Eye (tissue), 1 donor: Measurements from ENCODE around the gene ACTL8.
A peak's percentile ranks its signal among the peaks of the same experiment; 100 is the strongest.

ENCODE experiments used
- DNase-seq: peaks from one replicate; pipeline ENCODE4 v3.0.0-alpha.2; 2015

Gene ACTL8

DNA sequence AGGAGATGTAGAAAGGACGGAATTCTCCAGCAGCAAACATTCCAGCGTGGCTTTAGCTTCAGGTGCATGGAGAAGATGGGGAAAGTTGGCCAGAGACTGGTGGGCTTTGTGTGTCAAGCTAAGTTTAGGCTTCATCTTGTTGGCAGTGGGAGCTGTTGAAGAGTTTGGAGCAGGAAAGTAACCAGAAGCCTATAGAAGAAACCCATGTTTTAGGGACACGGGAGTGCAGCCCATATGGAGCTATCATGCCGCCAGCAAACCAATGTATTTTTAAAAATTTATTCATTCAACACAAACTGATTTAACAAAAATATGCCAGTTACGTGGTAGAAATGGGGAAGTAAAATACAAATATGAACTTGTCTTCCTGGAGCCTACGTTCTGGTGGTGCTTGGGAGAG is 53.7 kb downstream of the ACTL8 start:
- no peak for DNase-seq

DNA sequence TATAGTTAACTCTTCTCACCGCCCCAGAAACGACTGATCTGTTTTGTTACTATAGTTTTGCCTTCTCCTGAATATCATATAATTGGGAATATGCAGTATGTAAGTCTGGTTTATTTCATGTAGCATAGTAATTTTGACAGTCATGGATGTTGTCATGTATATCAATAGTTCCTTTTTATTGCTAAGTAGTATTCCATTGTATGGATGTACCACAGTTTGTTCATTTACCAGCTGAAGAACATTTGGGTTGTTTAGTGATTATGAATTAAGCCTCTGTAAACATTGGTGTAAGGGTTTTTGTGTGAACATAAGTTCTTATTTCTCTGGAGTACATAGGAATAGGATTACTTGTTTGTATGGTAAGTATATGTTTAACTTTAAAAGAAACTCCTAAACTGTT is 55.5 kb downstream of the ACTL8 start:
- no peak for DNase-seq

DNA sequence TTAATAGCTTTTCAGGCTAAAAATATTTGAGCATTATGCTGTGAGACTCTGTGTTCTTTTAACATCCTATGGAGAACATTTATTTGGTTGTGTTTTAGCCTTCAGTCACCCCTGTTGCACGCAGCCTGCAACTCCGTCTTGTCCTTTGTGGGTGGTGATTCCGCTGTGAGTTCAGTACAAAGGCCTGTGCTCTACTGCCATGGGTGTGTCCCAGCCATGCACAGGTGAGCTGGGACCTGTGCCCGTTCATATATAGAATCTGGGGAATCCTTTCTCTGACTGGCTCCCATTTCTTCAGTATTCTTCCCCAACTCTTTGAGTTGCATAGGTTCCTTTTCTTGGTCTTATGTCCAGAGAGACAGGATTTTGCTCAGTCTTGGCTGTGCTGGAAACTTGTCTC is 61.4 kb downstream of the ACTL8 start:
- DNase-seq = no peak

DNA sequence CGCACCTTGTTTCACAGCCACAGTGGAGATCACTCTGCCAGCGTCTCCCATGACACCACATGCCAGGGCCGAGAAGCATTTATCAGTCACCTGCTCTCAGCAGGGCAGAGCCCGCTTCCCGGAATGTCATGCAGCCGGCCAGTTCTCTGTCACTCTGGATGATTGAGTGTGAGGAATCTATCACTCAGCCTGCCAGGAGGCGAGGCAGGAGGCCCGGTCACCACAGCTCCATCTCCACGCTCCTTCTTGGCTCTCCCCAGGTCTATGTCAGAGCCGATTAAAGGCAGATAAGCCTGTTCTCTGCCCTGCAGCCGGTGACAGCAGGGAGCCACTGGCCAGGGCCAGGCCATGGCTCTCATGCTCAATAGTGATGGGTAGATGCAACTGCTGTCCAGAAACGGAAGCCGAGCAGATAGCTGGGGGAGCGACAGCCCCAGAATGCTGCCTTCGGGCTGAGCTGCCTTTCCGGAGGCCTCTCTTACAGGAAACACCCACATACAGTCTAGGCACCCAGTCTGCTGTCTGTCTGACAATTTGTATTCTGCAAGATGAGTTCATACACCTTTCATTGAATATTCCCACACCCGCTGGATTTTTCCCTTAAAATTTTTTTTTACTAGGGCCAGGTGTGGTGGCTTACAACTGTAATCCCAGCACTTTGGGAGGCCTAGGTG is 64.1 kb downstream of the ACTL8 start:
- no peak for DNase-seq

DNA sequence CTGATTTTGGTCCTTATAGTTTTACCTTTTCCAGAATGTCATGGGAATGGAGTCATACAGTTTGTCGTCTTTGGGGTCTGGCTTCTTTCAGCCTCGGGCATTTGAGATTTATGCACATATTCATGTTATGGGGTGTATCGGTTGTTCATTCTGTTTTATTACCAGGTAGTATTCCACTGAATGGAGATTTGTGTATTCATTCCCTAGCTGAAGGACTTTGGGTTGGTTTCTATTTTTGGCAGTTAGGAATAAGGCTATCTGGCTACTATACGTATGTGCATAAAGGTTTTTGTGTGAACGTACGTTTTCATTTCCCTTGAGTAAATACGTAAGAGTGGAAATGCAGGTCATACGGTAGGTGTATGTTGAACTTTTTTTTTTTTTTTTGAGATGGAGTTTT is 65.1 kb downstream of the ACTL8 start:
- DNase-seq = no peak

DNA sequence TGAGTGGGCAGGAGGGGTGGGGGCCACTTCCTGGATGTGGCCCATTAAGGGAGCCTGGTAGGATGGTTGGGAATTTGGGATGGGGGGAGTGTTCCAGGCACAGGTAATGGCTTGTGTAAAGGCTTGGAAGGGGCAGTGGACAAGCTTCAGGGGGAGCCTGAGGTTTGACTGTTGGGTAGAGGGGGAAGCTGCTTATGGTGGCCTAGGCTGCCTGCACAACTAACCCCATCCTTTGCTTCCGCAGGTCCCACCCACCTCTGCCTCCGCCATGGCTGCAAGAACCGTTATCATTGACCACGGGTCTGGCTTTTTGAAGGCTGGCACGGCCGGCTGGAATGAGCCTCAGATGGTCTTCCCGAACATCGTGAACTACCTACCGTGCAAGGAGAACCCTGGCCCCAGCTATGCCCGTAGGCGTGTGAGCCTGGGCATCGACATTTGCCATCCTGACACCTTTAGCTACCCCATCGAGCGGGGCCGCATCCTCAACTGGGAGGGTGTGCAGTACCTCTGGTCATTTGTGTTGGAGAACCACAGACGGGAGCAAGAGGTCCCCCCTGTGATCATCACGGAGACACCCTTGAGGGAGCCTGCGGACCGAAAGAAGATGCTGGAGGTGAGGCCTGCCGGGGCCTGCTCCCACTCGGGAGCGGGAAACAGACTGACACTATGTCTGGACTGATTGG is 67.8 kb downstream of the ACTL8 start:
- no peak for DNase-seq

DNA sequence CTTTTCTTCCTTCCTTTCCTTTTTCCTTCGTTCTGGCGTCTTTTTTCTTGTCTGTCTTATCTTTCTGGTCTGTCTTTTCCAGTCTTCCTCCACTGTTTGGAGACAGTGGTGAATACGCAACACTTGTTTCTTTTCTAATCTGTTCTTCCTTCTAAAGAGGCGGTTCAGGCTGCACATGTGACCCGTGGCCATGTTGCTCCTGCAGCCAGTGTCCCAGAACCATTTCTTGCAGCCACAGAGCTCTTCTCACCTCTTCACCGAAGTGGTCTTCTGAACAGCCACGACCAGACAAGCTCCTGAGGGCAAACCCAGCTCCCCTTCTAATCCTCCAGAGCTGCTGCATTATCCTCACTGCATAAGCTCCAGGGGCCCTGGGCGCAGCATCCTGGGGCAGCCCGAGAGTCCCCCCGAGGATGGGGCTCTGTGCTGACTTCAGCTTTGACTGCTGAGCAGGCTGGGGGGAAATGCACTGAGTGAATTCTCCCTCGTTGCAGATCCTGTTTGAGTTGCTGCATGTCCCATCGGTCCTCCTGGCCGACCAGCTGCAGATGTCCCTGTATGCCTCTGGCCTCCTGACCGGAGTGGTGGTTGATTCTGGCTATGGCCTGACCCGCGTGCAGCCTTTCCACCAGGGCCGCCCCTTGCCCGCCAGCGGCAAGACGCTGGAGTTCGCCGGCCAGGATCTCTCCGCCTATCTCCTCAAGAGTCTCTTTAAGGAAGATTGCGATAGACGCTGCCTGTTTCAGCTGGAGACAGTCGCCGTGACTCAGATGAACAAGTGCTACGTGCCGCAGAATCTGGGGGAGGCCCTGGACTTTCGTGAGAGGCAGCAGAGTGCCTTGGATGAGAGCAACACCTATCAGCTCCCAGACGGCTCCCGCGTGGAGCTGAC is 70.4 kb downstream of the ACTL8 start:
- DNase-seq = no peak

DNA sequence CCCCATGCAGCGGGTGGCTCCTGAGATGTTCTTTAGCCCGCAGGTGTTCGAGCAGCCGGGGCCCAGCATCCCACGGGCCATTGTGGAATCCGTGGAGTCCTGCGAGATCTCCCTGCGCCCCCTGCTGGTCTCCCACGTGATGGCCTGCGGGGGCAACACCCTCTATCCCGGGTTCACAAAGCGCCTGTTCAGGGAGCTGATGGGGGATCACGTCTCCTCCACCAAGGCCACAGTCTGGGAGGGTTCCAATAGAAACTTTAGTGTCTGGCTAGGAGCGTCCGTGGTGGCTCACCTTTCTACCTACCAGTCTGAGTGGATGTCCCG is 71.0 kb downstream of the ACTL8 start:
- peak; percentile 64 for DNase-seq

DNA sequence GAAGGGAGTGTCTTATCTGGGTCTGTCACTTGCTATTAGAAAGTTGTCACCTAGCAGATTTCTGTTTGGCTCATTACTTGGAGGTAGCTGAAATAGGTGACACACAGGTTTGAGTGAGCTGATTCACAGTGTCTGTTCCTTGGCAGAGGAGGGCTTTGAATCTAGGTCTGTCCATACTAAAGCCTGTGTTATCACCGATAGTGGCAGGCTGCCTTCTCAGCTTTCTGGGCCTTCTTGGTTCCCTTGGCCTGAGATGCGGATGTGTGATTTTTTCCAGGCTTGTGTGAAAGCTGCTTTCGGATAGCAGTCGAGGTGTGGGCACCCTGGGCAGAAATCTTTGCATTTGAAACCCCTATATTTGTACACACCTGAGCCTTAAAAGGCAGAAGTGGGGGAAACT is 73.9 kb downstream of the ACTL8 start:
- no peak for DNase-seq

DNA sequence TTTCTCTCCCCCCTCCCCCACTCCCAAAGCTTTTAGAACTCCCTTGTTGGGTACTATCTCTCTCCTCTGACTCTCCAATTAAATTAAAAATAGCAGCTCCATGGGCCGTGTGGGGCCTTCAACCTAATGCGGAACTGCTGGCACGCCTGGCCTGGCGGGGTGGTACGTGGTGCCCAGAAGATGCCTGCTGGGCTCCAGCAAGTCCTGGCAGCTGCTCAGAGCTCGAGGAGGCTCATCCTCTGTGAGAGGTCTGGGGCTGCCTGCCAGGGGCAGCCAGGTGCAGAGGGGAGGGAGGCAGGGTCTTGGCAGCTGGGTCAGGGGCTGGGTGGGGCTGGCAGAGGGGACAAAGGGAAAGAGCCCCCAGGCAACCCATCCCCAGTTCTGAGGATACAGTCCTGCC is 74.4 kb downstream of the ACTL8 start:
- no peak for DNase-seq

DNA sequence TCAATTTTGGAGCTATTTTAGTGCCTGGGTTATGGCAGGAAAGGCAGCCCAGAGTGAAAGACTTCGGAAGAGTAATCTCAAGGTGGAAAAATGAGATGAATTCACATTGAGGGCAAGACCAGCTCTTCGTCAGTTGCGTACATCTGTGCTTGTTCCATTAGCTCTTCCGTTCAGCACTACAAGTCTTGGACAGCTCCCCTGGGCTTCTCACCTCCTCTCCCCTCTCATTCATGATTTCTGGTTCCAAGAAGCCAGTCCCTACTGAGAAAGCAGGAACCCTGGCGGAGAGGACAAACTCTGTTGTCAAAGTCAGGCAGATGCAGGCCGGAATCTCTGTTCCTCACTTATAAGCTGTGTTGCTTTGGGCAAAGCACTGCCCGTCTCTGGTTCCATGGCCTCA is 76.5 kb downstream of the ACTL8 start:
- peak; percentile 86 for DNase-seq

DNA sequence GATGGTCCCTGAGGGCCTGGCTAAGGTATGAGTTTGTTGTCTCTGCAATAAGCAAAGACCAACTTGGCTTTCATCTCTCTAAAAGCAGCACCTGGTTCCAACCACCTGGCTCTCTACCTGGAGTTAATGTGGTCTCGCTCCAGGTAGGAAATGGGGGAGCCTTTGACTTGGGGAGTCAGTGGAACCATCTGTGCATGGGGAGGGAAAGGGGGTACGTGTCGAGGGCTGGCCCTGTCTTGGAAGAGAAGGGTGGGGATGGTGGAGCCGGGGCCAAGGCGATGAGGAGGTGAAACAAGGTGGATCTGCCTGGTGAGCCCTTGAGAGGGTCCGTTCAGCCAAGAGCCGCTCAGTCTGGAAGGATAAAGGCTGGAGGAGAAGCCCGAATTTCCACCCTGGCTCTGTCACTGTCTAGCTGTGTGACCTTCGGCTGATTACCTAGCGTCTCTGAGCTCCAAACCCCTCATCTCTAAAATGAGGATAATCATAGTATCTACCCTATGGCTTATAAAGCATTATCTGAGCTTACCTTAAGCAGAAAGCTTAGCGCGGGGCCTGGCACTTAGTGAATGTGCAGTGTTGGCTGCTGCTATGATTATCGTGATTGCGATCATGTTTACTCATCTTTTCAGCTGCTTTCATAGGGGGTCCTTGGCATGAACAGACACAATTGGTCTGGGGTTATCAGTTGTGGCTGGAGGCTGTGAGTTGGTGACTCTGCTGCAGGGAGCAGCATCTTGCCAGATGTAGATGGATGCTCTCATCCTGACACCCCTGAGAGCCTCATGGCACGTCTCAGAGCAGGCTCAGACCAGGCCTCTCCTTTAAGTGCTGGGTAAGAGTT is 78.7 kb downstream of the ACTL8 start:
- no peak for DNase-seq

DNA sequence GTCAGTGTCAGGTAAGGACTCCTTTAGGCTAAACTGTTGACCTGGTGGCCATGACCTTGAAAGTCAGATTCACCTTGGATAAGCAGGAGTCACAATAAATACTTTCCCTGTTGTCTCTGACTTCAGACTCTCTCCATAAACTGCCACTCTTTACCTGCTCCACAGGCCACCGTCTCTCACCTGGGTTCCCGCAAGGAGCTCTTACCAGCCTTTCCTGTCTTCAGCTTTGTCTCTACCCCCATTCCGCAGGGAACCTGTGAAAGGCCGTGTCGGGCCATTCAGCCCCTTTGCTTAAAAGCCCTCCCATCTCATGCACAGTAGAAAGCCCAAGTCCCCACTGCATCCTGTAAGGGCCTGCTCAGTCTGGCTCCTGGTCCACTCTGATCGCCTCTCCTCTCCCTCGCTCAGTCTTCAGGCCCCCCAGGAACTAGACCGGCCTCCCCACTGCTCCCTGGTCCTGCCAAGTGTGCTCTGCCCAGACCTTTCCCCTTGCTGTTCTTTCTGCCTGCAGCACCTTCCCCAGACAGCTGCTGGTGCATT is 79.5 kb downstream of the ACTL8 start:
- no peak for DNase-seq

DNA sequence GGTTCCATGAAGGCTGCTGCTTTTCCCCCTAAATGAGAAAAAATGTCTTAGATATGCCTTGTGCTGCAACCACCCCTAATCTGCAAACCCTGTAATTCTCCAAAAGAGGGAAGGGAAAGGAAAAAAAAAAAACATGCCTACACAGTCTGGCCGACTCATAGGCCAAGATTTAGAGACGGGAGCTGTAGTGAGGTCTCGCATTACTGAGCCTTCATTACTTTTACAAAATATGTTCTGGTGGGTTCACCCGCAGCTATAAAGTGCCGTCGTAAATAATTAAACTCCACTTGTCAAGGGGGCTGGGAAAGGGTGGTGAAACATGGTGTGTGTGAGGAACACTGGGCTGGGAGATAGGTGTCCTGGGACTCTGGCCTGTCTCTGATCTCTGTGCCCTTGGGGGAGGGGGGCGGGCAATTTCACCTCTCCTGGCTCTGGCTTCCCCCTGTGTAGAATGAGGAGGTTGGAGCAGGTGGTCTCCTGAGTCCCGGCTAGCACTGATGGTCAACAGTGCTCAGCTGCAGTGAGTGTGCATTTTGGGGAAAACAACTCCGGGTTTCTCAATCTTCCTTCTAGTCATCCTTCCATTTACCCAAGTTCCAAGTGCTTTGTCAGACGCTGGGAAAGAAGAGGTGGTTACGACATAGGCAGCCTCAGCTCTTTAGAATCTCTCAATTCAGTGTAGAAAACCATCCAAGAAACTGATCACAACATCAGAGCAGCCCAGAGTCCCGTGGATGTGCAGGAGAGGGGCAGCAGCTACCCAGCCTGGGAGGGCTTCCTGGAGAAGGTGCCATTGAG is 82.3 kb downstream of the ACTL8 start:
- no peak for DNase-seq

DNA sequence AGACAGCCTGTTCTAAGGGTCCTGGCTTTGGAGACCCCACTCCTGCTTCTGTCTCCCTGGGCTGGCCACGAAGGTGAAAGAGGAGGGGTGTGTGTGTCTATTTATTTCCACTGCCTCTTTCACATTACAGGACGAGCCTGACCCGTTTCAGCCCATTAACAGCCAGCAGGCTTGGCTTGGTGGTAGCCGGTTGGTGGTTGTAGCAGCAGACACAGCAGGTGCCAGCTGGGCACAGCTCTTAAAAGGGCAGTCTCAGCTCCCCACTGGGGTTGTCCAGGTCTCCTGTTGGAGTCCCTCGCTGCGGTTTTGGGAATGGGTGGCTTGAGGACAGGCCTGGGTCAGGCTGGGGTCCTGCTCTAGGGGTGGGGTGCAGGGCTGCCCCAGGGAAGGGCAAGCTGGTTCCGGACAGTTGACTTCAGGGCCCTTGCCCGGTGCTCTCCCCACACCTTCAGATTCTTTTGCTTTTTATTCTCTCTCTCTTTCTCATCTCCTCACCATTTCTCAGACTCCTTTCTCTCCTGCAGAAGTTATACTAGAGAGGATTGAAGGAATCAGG is 84.6 kb downstream of the ACTL8 start:
- no peak for DNase-seq

DNA sequence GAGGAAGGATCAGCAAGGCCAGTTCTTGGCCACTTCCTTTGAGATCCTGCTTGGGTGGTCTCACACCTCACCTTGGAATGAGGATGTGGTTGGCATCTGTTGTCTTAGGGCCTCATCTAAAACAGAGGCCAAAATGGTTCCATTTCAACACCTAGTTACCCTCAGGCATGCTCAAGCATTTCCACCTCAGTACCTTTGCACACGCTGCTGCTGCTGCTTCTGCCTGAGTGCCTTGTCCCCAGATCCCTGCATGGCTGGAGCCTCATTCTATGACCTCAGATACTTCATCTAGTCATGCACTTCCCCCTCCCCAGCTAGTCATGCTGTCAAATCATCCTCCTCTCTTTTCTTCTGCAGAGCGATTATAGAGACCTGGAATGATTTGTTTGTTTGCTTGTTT is 86.8 kb downstream of the ACTL8 start:
- DNase-seq = no peak

DNA sequence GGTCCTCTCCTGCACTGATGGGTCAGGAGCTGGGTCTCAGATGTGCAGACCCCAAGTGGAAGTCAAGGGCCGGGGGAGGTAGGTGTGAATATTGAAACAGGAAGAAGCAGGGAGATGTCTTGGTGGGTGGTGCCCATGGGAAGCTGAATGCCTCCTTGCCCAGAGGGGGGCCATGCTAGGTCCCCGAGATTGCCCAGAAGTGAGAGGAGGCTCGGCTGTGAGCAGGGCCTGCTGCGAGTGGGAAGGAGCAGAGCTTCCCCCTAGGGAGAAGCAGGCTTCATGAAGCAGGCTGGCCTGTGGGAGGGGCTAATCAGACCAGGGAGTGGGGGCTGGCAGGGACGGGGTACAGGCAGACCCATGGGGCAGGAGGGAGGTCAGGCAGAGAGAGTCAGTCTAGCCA is 87.6 kb downstream of the ACTL8 start:
- DNase-seq = no peak

DNA sequence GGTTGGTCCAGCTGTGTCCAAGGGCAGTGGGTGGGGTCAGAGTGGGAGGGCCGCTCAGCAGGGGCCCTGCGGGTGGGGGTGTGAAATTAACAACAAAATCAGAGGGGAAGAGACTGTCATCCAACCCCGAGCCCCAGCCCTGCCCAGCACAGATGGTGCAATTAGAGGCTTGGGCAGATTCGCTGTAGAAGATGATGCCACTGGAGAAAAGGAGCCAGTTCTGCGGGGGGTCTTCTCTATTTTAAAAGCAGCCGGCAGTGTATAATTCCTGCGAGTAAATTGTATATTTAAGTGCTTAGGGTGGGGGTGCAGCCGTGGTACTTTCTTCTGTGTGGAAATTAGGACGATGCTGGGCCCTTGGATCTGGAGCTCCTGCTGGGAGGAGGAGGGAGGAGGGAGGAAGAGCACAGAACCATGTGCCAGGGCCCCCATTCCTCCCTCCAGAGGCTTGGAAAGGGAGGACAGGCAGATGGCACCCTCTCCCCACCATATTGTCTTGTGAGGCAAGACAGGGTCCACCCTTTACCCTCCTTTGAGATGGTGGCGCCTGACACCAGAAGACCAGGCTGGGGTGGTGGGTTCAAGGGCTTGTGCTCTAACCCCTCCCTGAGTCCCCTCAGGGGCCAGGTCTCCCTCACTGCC is 89.2 kb downstream of the ACTL8 start:
- peak; percentile 50 for DNase-seq

DNA sequence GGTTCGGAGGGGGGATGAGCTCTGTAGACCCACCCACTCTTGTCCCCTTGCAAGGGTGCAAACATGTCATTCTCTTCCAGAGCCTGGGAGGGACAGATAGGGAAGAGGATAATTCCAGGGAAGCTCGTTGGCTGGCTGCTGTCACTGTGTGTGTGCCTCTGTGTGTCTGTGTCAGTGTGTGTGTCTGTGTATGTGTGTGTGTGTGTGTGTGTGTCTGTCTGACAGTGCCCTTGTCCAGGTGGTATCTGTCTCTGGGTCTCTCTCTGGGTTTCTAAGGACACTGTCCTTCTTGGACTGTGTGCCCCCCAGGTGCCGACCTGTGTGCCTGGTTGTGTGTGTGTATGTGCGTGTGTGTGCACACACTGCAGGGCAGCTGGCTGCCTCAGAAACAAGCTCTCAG is 90.5 kb downstream of the ACTL8 start:
- no peak for DNase-seq

DNA sequence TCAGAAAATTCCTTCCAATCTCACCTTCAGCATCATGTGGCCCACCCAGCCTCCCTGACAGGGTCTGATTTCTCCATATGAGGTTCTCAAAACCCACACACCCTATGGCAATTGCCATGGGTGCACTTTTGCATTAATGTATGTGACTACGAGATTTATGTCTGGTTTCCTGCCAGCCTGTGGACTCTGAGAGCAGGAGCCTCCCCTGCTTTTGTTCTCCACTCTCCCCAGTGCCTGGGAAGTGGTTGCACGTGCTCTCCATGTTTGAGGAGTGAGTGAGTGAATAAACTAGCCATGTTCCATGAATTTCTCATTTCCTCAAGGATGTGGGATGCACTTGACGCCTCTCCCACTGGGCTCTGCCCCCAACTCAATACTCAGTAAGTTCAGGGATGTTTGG is 91.2 kb downstream of the ACTL8 start:
- no peak for DNase-seq

DNA sequence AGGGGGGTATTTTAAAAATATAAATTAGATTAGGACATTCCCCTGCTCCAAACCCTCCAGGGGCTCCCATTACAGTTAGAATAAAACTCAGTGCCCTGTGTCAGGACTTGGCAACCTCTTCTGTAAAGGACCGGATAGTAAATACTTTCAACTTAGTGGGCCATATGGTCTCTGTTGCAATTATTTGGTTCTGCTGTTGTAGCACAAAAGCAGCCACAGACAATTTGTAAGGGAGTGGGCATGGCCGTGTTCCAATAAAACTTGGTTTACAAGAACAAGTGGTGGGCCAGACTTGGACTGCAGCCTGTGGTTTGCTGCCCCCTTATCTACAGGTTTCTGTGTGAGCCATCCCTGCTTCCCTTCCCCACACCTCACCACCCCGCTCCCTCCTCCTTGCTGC is 92.0 kb downstream of the ACTL8 start:
- DNase-seq = no peak
